HepG2 (cell line): ENCODE measurements around the gene TPD52L2. TPM values are rescaled to one million over a fixed set of nuclear protein-coding genes. Genes with fewer than 3 reads are reported as not detected.

Source experiments
- ATF7 ChIP-seq, 2 experiments: fragments of 450-650 bp in 1 of 2; sonication (generic) in 1 of 2; formaldehyde crosslinking in 1 of 2; IDR thresholded peaks; 2 replicates each; pipeline versions ENCODE4 v1.4.0 to v1.6.1; 2016 to 2020; ENCODE audit warnings: antibody characterized with exemption in 1 of 2, mild to moderate bottlenecking in 1 of 2, missing genetic modification reagents in 1 of 2
- CEBPB ChIP-seq: IDR thresholded peaks from 2 replicates; pipeline ENCODE4 v1.6.1; 2011; ENCODE audit warnings: low read depth, low read length, improper control_type of control experiment, borderline replicate concordance
- GABPA ChIP-seq, 2 experiments: IDR thresholded peaks; 2 replicates each; pipeline ENCODE4 v1.6.1; 2011 to 2016; ENCODE audit warnings: low read depth in 2 of 2, low read length in 1 of 2, missing biosample characterization in 1 of 2, missing genetic modification characterization in 1 of 2
- KDM6A ChIP-seq: IDR thresholded peaks from 2 replicates; pipeline ENCODE4 v1.6.1; 2016; ENCODE audit warnings: low read depth
- MAZ ChIP-seq, 2 experiments: sonication (generic) in 1 of 2; formaldehyde crosslinking in 1 of 2; IDR thresholded peaks; 2 replicates each; pipeline versions ENCODE4 v1.5.0 to v1.6.1; 2012 to 2020; ENCODE audit warnings: low read depth in 2 of 2, mild to moderate bottlenecking in 2 of 2, borderline replicate concordance in 1 of 2, improper control_type of control experiment in 1 of 2, low read length in 1 of 2, missing genetic modification reagents in 1 of 2, moderate library complexity in 1 of 2
- MEIS1 ChIP-seq: sonication (generic); formaldehyde crosslinking; IDR thresholded peaks from 2 replicates; pipeline ENCODE4 v1.9.0; 2021; ENCODE audit warnings: mild to moderate bottlenecking, missing genetic modification reagents, moderate library complexity, borderline replicate concordance
- NFKBIZ ChIP-seq: IDR thresholded peaks from 2 replicates; pipeline ENCODE4 v1.6.1; 2018; ENCODE audit warnings: missing genetic modification reagents, missing compliant biosample characterization
- NR1H2 ChIP-seq: sonication (generic); formaldehyde crosslinking; IDR thresholded peaks from 2 replicates; pipeline ENCODE4 v1.8.1; 2022; ENCODE audit warnings: low read depth, missing genetic modification reagents, borderline replicate concordance
- PCBP1 ChIP-seq: fragments of 200-400 bp; formaldehyde crosslinking; IDR thresholded peaks from 2 replicates; pipeline ENCODE4 v1.6.1; 2017; ENCODE audit warnings: mild to moderate bottlenecking, low read depth, low read length, borderline replicate concordance
- PHB2 ChIP-seq: fragments of 450-650 bp; IDR thresholded peaks from 2 replicates; pipeline ENCODE4 v1.6.1; 2018; ENCODE audit not compliant: partially characterized antibody
- RFXANK ChIP-seq: IDR thresholded peaks from 2 replicates; pipeline ENCODE4 v1.6.1; 2016
- TARDBP ChIP-seq: sonication (generic); formaldehyde crosslinking; IDR thresholded peaks from 2 replicates; pipeline ENCODE4 v1.8.0; 2022; ENCODE audit warnings: mild to moderate bottlenecking, missing genetic modification reagents
- TBL1XR1 ChIP-seq: fragments of 150-350 bp; IDR thresholded peaks from 2 replicates; pipeline ENCODE4 v1.6.1; 2014; ENCODE audit warnings: borderline replicate concordance, low read length; ENCODE audit not compliant: partially characterized antibody
- ZFP36 ChIP-seq: fragments of 150-350 bp; IDR thresholded peaks from 2 replicates; pipeline ENCODE4 v1.6.1; 2018; ENCODE audit warnings: borderline replicate concordance, low read length, low read depth; ENCODE audit not compliant: partially characterized antibody
- ZNF207 ChIP-seq: fragments of 450-650 bp; IDR thresholded peaks from 2 replicates; pipeline ENCODE4 v1.6.1; 2016; ENCODE audit warnings: antibody characterized with exemption, borderline replicate concordance
- ZNF235 ChIP-seq: sonication (generic); formaldehyde crosslinking; IDR thresholded peaks from 2 replicates; pipeline ENCODE4 v1.8.1; 2023; ENCODE audit warnings: mild to moderate bottlenecking, missing genetic modification reagents, borderline replicate concordance
- polyA plus RNA-seq, 8 experiments: library from polyadenylated mRNA; depleted of rRNA in 3 of 8; stranded (reverse) in 7 of 8; unstranded in 1 of 8; fragments of >200 nt; fragmentation: Illumina TruSeq in 4 of 8; extraction: Trizol in 4 of 8; gene quantifications; 2 replicates each; pipeline versions ENCODE4 v1.2.1 to v1.2.3, GENCODE V29; 2011 to 2016; ENCODE audit warnings: low read depth in 4 of 8, missing spikeins in 1 of 8, mixed read lengths in 1 of 8; ENCODE audit not compliant: insufficient read depth in 1 of 8
- total RNA-seq, 5 experiments: library from RNA; depleted of rRNA; stranded (reverse); fragments of >200 nt; fragmentation: Illumina TruSeq; extraction: Trizol; gene quantifications; 2 replicates each; pipeline ENCODE4 v1.2.3, GENCODE V29; 2016; ENCODE audit warnings: low read depth in 1 of 5
- TF ChIP-seq, protein P1 (sequence below): sonication (generic); formaldehyde crosslinking; IDR thresholded peaks from 2 replicates; pipeline ENCODE4 v1.4.0; 2020; ENCODE audit warnings: mild to moderate bottlenecking, missing genetic modification reagents
- TF ChIP-seq, protein P2 (sequence below): sonication (generic); formaldehyde crosslinking; conservative IDR thresholded peaks from 2 replicates; pipeline ENCODE4 v1.4.0; 2020; ENCODE audit warnings: missing genetic modification reagents
- TF ChIP-seq, protein P3 (sequence below): sonication (generic); formaldehyde crosslinking; IDR thresholded peaks from 2 replicates; pipeline ENCODE4 v1.9.0; 2022; ENCODE audit warnings: low read depth, missing genetic modification reagents
- TF ChIP-seq, protein P4 (sequence below): sonication (generic); formaldehyde crosslinking; IDR thresholded peaks from 2 replicates; pipeline ENCODE4 v1.5.1; 2020; ENCODE audit warnings: missing genetic modification reagents, mild to moderate bottlenecking, borderline replicate concordance
- TF ChIP-seq, protein P5 (sequence below): IDR thresholded peaks from 2 replicates; pipeline ENCODE4 v1.6.1; 2016; ENCODE audit warnings: missing compliant biosample characterization, missing genetic modification reagents, borderline replicate concordance

The TPD52L2 gene
- total and polyA plus RNA-seq, 2 of the 13 experiments (the other 11 are each of a cell fraction or from before 2014, with no cell fraction given): 156 to 184 TPM

DNA sequence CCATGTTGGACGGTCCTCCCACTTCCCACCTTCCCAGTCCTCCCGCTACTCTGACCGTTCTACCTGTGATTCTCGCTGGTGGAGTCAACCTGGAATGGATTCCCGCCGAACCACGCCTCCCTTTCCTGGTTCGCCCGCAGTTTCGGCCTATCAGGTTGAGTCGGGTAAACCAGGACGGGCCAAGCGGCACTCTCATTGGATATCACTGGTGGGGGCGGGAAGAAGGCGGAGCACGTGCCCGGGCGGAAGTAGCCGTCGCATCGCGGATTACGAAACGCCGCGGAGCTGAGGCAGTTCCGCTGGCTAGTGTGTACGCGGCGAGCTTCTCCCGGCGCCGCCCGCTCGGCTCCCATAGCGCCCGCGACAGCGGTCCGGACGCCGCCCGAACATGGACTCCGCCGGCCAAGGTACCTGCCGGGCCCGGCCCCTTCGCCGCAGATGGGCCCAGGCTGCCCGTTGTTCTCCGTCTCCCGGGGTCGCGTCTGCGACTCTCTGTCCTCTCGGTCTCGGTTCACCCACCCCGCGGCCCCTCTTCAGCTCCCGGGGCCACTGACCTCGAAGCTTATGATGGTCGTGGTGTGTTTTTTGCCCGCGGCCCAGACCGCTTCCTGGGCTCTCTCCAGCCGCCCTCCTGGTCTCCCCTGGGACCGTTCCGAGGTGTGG, at the start of gene TPD52L2 (continued):
- TF ChIP-seq ATF7 (IDR thresholded peaks at IDR 0.05) (no peak; the same call in 1 of the 2 replicates), ATF7 (CRISPR knock-in tag; IDR thresholded peaks at IDR 0.05) (no peak), TARDBP (CRISPR knock-in tag) (peak; percentile 96), CEBPB (peak; percentile 99), PHB2 (no peak), RFXANK (CRISPR knock-in tag) (peak; percentile 68; the same call in 1 of the 2 replicates), ZNF235 (CRISPR knock-in tag) (peak; percentile 48; the same call in 1 of the 2 replicates), TBL1XR1 (no peak), PCBP1 (peak; percentile 94; the same call in 1 of the 2 replicates), ZNF207 (no peak), GABPA (IDR thresholded peaks at IDR 0.05; ENCODE audit: low read depth, low read length) (no peak), GABPA (CRISPR knock-in tag; IDR thresholded peaks at IDR 0.05; ENCODE audit: low read depth) (peak; percentile 95), MEIS1 (CRISPR knock-in tag) (peak; percentile 75; the same call in 1 of the 2 replicates), ZFP36 (no peak), NFKBIZ (CRISPR knock-in tag) (peak; percentile 17; the same call in 1 of the 2 replicates), NR1H2 (CRISPR knock-in tag) (peak; percentile 95), KDM6A (CRISPR knock-in tag) (peak; percentile 47), MAZ (IDR thresholded peaks at IDR 0.05; ENCODE audit: borderline replicate concordance, low read depth, low read length) (no peak; the same call in 1 of the 2 replicates), MAZ (CRISPR knock-in tag; IDR thresholded peaks at IDR 0.05; ENCODE audit: low read depth) (peak; percentile 92)
- TF ChIP-seq, protein P1, sequence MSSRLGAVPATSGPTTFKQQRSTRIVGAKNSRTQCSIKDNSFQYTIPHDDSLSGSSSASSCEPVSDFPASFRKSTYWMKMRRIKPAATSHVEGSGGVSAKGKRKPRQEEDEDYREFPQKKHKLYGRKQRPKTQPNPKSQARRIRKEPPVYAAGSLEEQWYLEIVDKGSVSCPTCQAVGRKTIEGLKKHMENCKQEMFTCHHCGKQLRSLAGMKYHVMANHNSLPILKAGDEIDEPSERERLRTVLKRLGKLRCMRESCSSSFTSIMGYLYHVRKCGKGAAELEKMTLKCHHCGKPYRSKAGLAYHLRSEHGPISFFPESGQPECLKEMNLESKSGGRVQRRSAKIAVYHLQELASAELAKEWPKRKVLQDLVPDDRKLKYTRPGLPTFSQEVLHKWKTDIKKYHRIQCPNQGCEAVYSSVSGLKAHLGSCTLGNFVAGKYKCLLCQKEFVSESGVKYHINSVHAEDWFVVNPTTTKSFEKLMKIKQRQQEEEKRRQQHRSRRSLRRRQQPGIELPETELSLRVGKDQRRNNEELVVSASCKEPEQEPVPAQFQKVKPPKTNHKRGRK: peak; percentile 59; the same call in 1 of the 2 replicates
- TF ChIP-seq, protein P2, sequence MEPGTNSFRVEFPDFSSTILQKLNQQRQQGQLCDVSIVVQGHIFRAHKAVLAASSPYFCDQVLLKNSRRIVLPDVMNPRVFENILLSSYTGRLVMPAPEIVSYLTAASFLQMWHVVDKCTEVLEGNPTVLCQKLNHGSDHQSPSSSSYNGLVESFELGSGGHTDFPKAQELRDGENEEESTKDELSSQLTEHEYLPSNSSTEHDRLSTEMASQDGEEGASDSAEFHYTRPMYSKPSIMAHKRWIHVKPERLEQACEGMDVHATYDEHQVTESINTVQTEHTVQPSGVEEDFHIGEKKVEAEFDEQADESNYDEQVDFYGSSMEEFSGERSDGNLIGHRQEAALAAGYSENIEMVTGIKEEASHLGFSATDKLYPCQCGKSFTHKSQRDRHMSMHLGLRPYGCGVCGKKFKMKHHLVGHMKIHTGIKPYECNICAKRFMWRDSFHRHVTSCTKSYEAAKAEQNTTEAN (CRISPR knock-in tag): peak; percentile 49; the same call in 1 of the 2 replicates
- TF ChIP-seq, protein P3, sequence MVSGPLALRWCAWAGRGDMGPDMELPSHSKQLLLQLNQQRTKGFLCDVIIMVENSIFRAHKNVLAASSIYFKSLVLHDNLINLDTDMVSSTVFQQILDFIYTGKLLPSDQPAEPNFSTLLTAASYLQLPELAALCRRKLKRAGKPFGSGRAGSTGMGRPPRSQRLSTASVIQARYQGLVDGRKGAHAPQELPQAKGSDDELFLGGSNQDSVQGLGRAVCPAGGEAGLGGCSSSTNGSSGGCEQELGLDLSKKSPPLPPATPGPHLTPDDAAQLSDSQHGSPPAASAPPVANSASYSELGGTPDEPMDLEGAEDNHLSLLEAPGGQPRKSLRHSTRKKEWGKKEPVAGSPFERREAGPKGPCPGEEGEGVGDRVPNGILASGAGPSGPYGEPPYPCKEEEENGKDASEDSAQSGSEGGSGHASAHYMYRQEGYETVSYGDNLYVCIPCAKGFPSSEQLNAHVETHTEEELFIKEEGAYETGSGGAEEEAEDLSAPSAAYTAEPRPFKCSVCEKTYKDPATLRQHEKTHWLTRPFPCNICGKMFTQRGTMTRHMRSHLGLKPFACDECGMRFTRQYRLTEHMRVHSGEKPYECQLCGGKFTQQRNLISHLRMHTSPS: 0 out of 2 replicates have a peak, but pooled peaks have one; percentile 37
- TF ChIP-seq, protein P4, sequence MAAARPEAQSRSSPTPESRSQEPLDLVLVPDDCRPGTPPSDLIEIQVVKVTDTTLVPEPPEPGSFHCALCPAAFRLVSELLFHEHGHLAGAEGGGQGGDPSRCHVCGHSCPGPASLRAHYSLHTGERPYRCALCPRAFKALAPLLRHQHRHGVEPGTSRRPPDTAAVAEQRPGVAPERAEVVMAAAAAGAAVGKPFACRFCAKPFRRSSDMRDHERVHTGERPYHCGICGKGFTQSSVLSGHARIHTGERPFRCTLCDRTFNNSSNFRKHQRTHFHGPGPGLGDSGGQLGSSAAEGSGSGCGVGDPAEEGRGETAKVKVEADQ (CRISPR knock-in tag): no peak; the same call in 1 of the 2 replicates
- TF ChIP-seq, protein P5, sequence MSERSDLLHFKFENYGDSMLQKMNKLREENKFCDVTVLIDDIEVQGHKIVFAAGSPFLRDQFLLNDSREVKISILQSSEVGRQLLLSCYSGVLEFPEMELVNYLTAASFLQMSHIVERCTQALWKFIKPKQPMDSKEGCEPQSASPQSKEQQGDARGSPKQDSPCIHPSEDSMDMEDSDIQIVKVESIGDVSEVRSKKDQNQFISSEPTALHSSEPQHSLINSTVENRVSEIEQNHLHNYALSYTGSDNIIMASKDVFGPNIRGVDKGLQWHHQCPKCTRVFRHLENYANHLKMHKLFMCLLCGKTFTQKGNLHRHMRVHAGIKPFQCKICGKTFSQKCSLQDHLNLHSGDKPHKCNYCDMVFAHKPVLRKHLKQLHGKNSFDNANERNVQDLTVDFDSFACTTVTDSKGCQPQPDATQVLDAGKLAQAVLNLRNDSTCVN (CRISPR knock-in tag): 0 out of 2 replicates have a peak, but pooled peaks have one; percentile 77
